Gastroesophageal sphincter (tissue), 4 donors: ENCODE results near the gene HSD17B11. TPM values are rescaled to one million over a fixed set of nuclear protein-coding genes. Genes with fewer than 3 reads are reported as not detected.
"Not testable (repeated sequence)": the region's sequence is repeated elsewhere in the genome, so short reads cannot be mapped to it uniquely, and the experiment has no call there.

ENCODE experiments used
- ATAC-seq: fragments of 150-250 bp; one replicate; pipeline ENCODE4 v1.9.1; 2016; ENCODE audit warnings: mild to moderate bottlenecking, moderate library complexity
- H3K27ac ChIP-seq, 4 donors: fragments of 200-600 bp; sonication (generic) in 3 of 4; 1 replicate in 3 of 4; 2 replicates in 1 of 4; pipeline ENCODE4 v1.5.1; 2016 to 2019
- H3K27me3 ChIP-seq: fragments of 200-600 bp; sonication (generic); one replicate; pipeline ENCODE4 v1.5.1; 2019
- H3K36me3 ChIP-seq, 2 donors: fragments of 200-600 bp; sonication (generic); one replicate each; pipeline ENCODE4 v1.5.1; 2019; ENCODE audit warnings: control low read depth in 1 of 2
- H3K4me1 ChIP-seq, 3 donors: fragments of 200-600 bp; sonication (generic); 1 replicate in 2 of 3; 2 replicates in 1 of 3; pipeline ENCODE4 v1.5.1; 2016 to 2019; ENCODE audit warnings: control low read depth in 2 of 3
- H3K4me3 ChIP-seq, 2 donors: fragments of 200-600 bp; sonication (generic); one replicate each; pipeline ENCODE4 v1.5.1; 2019; ENCODE audit warnings: mild to moderate bottlenecking in 1 of 2, moderate library complexity in 1 of 2
- H3K9me3 ChIP-seq, 3 donors: fragments of 200-600 bp; sonication (generic); one replicate each; pipeline ENCODE4 v1.5.1; 2017 to 2019; ENCODE audit warnings: control low read depth in 2 of 3
- EP300 ChIP-seq: sonication (generic); formaldehyde crosslinking; IDR thresholded peaks from one replicate; pipeline ENCODE4 v1.6.1; 2017; ENCODE audit warnings: antibody characterized with exemption, mild to moderate bottlenecking
- POLR2A ChIP-seq, 2 donors: fragments of 450-650 bp; IDR thresholded peaks; one replicate each; pipeline ENCODE4 v1.6.1; 2017; ENCODE audit warnings: antibody characterized with exemption in 2 of 2, mild to moderate bottlenecking in 2 of 2, moderate library complexity in 1 of 2
- POLR2AphosphoS5 ChIP-seq: sonication (generic); formaldehyde crosslinking; IDR thresholded peaks from one replicate; pipeline ENCODE4 v1.6.1; 2017; ENCODE audit warnings: antibody characterized with exemption
- WGBS, 2 donors: methylation state at CpG; one replicate each; pipeline ENCODE4 v1.1.5; 2018; ENCODE audit warnings: low coverage in 1 of 2; 5-methylcytosine and 5-hydroxymethylcytosine counted together
- total RNA-seq, 4 donors: library from RNA; depleted of rRNA; stranded (reverse); fragments of >200 nt; gene quantifications; one replicate each; pipeline ENCODE4 v1.1.0, GENCODE V29; 2016
- TF ChIP-seq, protein P1 (sequence below), 4 experiments: fragments of 200-600 bp in 2 of 4; fragments of 450-650 bp in 2 of 4; sonication (generic) in 1 of 4; IDR thresholded peaks; one replicate each; pipeline ENCODE4 v1.5.1; 2017 to 2019; ENCODE audit warnings: antibody characterized with exemption in 4 of 4, mild to moderate bottlenecking in 2 of 4, moderate library complexity in 2 of 4

HSD17B11 gene
- total RNA-seq, 4 donors from 2014 or later, result 32.7 to 98.0 (median 65.4) TPM

DNA sequence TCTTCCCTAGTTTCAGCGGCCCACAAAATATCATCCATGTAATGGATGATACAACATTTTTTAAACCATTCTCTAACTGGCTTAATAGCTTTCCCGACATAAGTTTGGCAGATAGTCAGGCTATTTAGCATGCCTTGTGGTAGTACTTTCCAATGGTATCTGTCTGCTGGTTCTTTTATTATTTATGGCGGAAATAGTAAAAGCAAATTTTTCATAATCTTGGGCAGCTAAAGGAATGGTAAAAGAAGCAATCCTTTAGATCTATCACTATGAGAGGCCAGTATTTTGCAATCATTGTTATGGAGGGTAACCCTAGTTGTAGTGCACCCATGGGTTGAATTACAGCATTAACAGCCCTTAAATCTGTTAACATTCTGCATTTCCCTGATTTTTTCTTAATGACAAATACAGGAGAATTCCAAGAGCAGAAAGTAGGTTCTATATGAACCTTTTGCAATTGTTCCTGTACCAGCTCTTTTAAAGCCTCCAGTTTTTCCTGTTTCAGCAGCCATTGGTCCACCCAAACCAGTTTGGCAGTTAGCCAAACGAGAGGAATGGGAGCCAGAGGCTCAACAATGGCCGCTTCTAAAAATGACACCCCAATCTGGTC is 14.3 kb upstream of the HSD17B11 start:
- Histone ChIP-seq H3K9me3 (no peaks in the 10 kb centered on the region), H3K4me3 (no peak overlapping the region), H3K27ac (no peak overlapping the region), H3K36me3 (no peaks in the 10 kb centered on the region), H3K27me3 (peaks cover 6% of the 10 kb centered on the region), H3K4me1 (no peaks in the 10 kb centered on the region)
- ATAC-seq, result no peak
- TF ChIP-seq EP300 (no peak), POLR2AphosphoS5 (no peak), POLR2A (IDR thresholded peaks at IDR 0.05) (no peak)
- TF ChIP-seq, protein P1, sequence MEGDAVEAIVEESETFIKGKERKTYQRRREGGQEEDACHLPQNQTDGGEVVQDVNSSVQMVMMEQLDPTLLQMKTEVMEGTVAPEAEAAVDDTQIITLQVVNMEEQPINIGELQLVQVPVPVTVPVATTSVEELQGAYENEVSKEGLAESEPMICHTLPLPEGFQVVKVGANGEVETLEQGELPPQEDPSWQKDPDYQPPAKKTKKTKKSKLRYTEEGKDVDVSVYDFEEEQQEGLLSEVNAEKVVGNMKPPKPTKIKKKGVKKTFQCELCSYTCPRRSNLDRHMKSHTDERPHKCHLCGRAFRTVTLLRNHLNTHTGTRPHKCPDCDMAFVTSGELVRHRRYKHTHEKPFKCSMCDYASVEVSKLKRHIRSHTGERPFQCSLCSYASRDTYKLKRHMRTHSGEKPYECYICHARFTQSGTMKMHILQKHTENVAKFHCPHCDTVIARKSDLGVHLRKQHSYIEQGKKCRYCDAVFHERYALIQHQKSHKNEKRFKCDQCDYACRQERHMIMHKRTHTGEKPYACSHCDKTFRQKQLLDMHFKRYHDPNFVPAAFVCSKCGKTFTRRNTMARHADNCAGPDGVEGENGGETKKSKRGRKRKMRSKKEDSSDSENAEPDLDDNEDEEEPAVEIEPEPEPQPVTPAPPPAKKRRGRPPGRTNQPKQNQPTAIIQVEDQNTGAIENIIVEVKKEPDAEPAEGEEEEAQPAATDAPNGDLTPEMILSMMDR (IDR thresholded peaks at IDR 0.05), result no peak
- WGBS, 2 donors, result 59 to 72% methylated on average over 4 to 5 of the region's 5 CpGs

DNA sequence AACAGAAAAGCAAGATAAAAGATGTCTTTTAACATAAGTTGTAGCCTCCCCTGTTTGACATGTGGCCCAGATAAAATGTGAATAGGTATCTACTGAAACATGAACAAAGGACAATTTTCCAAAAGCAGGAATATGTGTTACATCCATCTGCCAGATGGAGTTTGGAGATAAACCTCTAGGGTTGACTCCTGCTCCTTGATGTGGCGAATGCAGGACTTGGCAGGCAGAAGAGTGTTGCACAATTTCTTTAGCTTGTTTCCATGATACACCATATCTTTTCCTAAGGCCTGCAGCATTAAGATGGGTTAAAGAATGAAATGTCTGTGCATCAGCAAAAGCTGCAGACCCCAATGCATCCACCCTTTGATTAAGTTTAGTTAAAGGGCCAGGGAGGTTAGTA is 12.7 kb upstream of the HSD17B11 start:
- not testable (repeated sequence) for H3K27me3 ChIP-seq, H3K9me3 ChIP-seq, H3K4me1 ChIP-seq, H3K36me3 ChIP-seq, ATAC-seq, H3K4me3 ChIP-seq, H3K27ac ChIP-seq
- 67 to 75% methylated on average over 1 of the region's 1 CpG for WGBS, 2 donors

DNA sequence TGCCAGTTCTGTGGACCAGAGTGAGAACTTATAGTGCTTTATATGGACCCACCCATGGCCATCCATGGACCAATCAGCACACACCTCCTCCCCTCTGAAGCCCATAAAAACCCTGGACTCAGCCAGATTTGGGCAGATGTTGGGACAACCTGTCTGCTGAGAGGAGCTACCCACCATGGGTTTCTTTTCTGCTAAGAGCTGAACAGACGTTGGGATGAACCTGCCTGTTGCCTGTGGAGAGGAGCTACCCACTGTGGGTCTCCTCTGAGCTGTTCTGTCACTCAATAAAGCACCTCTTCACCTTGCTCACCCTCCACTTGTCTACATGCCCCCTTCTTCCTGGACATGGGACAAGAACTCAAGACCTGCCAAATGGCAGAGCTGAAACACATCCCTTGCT is 9.0 kb upstream of the HSD17B11 start:
- no peak overlapping the region for H3K4me3 ChIP-seq
- no peaks in the 10 kb centered on the region for H3K4me1 ChIP-seq
- no peaks in the 10 kb centered on the region for H3K27me3 ChIP-seq
- WGBS, 2 donors, result no CpG with 5 or more reads among the region's 1 CpG
- TF ChIP-seq POLR2AphosphoS5 (no peak), EP300 (no peak), POLR2A (IDR thresholded peaks at IDR 0.05) (no peak)
- TF ChIP-seq, protein P1 (IDR thresholded peaks at IDR 0.05), result no peak
- H3K27ac ChIP-seq, result no peak overlapping the region
- ATAC-seq, result no peak
- H3K36me3 ChIP-seq, result no peaks in the 10 kb centered on the region
- H3K9me3 ChIP-seq, result no peaks in the 10 kb centered on the region

DNA sequence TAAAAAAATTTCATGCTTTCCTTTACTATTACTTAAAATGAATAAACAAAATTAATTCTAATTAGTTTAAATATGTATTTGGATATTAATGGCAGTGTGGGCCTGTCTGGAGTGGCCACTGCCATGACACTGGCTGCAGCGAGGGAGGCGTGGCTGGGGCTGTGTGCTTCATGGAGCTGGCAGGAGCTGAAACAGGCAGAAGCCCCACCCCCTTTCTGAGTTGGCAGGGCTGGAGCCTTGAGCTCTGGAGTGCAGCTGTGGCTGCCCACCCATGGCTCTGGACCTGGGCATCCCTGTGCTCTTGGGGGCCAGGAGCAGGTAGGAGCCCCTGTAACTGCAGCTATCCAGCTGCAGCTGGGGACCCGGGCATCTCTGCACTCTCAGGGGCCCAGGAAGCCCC is 8.2 kb upstream of the HSD17B11 start:
- no peak overlapping the region for H3K27ac ChIP-seq
- WGBS, 2 donors, result 60% methylated on average over 1 of the region's 3 CpGs; no CpG with 5 or more reads in 1 of the 2 donors
- no peaks in the 10 kb centered on the region for H3K27me3 ChIP-seq
- H3K4me1 ChIP-seq, result no peaks in the 10 kb centered on the region
- no peak overlapping the region for H3K4me3 ChIP-seq
- H3K36me3 ChIP-seq, result no peaks in the 10 kb centered on the region
- no peak for ATAC-seq
- no peaks in the 10 kb centered on the region for H3K9me3 ChIP-seq
- no peak for TF ChIP-seq POLR2A (IDR thresholded peaks at IDR 0.05)
- TF ChIP-seq, protein P1 (IDR thresholded peaks at IDR 0.05), result no peak
- TF ChIP-seq POLR2AphosphoS5, result no peak
- TF ChIP-seq EP300, result no peak

DNA sequence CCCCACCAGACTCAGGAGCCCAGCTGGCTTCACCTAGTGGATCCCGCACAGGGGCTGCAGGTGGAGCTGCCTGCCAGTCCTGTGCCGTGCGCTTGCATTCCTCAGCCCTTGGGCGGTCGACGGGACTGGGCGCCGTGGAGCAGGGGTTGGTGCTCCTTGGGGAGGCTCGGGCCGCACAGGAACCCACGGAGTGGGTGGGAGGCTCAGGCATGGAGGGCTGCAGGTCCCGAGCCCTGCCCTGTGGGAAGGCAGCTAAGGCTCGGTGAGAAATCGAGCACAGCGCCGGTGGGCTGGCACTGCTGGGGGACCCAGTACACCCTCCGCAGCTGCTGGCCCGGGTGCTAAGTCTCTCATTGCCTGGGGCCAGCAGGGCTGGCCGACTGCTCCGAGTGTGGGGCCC is 4.9 kb upstream of the HSD17B11 start:
- H3K36me3 ChIP-seq, H3K4me1 ChIP-seq, ATAC-seq, H3K27me3 ChIP-seq, H3K4me3 ChIP-seq, H3K9me3 ChIP-seq, H3K27ac ChIP-seq: not testable (repeated sequence)
- 100% methylated on average over 3 of the region's 20 CpGs; no CpG with 5 or more reads in 1 of the 2 donors for WGBS, 2 donors

DNA sequence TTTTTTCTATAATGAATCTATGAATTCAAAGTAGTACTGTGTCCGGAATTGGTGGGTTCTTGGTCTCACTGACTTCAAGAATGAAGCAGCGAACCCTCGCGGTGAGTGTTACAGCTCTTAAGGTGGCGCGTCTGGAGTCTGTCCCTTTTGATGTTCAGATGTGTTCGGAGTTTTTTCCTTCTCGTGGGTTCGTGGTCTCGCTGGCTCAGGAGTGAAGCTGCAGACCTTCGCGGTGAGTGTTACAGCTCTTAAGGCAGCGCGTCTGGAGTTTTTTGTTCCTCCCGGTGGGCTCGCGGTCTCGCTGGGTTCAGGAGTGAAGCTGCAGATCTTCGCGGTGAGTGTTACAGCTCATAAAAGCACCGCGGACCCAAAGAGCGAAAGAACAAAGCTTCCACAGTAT is 4.1 kb upstream of the HSD17B11 start:
- not testable (repeated sequence) for H3K4me3 ChIP-seq, H3K9me3 ChIP-seq, H3K4me1 ChIP-seq, H3K27ac ChIP-seq, ATAC-seq, H3K36me3 ChIP-seq, H3K27me3 ChIP-seq
- WGBS, 2 donors, result 88 to 91% methylated on average over 6 to 9 of the region's 23 CpGs
